ENCODE measurements around the gene PTH2.
"Not testable (repeated sequence)": the region's sequence is repeated elsewhere in the genome, so short reads cannot be mapped to it uniquely, and the experiment has no call there.

The PTH2 gene

DNA sequence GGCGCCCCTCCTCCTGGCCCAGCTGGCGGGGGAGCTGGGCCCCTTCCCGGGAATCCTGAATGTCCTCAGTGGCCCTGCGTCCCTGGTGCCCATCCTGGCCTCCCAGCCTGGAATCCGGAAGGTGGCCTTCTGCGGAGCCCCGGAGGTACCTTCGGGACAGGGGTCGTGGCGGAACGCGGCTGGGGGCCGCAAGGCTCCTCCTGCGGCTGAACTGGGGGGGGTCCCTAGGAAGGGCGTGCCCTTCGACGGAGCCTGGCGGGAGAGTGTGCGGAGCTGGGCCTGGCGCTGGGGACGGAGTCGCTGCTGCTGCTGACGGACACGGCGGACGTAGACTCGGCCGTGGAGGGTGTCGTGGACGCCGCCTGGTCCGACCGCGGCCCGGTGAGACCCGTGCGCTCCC, 38.4 kb upstream of the PTH2 start:
- Histone ChIP-seq H3K36me3 (ENCODE audit: control insufficient read depth, insufficient read depth, low read length) (peaks cover 39% of the 10 kb centered on the region), H3K27me3 (replicated peaks; ENCODE audit: control insufficient read depth, insufficient read depth, low read length, poor library complexity, severe bottlenecking) (no peaks in the 10 kb centered on the region), H3K9me3 (ENCODE audit: control insufficient read depth, low read length) (no peaks in the 10 kb centered on the region), H3K27ac (ENCODE audit: insufficient read depth, low read length, poor library complexity, severe bottlenecking) (no peak overlapping the region), H3K4me3 (ENCODE audit: insufficient read depth, low read depth, low read length, poor library complexity, severe bottlenecking) (no peak overlapping the region), H3K4me1 (ENCODE audit: control insufficient read depth, insufficient read depth, low read length, poor library complexity, severe bottlenecking) (peaks cover 8% of the 10 kb centered on the region)
- DNase-seq: no peak

DNA sequence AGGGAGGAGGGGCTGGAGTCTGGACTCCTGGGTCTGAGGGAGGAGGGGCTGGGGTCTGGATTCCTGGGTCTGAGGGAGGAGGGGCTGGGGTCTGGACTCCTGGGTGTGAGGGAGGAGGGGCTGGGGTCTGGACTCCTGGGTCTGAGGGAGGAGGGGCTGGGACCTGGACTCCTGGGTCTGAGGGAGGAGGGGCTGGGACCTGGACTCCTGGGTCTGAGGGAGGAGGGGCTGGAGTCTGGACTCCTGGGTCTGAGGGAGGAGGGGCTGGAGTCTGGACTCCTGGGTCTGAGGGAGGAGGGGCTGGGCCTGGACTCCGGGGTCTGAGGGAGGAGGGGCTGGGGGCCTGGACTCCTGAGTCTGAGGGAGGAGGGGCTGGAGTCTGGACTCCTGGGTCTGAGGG, 37.9 kb upstream of the PTH2 start:
- H3K4me1 ChIP-seq (ENCODE audit: control insufficient read depth, insufficient read depth, low read length, poor library complexity, severe bottlenecking); DNase-seq; H3K4me3 ChIP-seq (ENCODE audit: insufficient read depth, low read depth, low read length, poor library complexity, severe bottlenecking); H3K9me3 ChIP-seq (ENCODE audit: control insufficient read depth, low read length); H3K27me3 ChIP-seq (replicated peaks; ENCODE audit: control insufficient read depth, insufficient read depth, low read length, poor library complexity, severe bottlenecking); H3K27ac ChIP-seq (ENCODE audit: insufficient read depth, low read length, poor library complexity, severe bottlenecking): not testable (repeated sequence)
- peaks cover 36% of the 10 kb centered on the region for H3K36me3 ChIP-seq (ENCODE audit: control insufficient read depth, insufficient read depth, low read length)

DNA sequence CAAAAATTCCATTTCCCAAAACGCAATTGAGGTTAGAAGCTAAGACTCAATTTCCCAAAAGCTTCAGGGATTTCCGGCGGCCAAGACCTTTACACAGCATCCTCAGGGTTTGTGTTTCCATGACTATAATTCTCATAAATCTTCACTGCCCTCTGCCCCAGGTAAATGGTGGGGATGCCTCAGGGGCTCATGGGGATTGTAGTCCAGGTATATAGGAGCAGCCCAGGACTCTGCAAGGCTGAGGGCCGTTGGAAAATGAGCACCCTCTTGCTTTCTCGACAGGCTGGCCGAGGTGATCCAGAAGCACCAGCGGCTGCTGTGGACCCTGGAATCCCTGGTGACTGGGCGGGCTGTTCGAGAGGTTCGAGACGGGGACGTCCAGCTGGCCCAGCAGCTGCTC, 36.1 kb upstream of the PTH2 start:
- Histone ChIP-seq H3K27me3 (replicated peaks; ENCODE audit: control insufficient read depth, insufficient read depth, low read length, poor library complexity, severe bottlenecking) (no peaks in the 10 kb centered on the region), H3K27ac (ENCODE audit: insufficient read depth, low read length, poor library complexity, severe bottlenecking) (no peak overlapping the region), H3K36me3 (ENCODE audit: control insufficient read depth, insufficient read depth, low read length) (peaks cover 20% of the 10 kb centered on the region), H3K4me3 (ENCODE audit: insufficient read depth, low read depth, low read length, poor library complexity, severe bottlenecking) (no peak overlapping the region), H3K4me1 (ENCODE audit: control insufficient read depth, insufficient read depth, low read length, poor library complexity, severe bottlenecking) (peaks cover 7% of the 10 kb centered on the region), H3K9me3 (ENCODE audit: control insufficient read depth, low read length) (no peaks in the 10 kb centered on the region)
- no peak for DNase-seq

DNA sequence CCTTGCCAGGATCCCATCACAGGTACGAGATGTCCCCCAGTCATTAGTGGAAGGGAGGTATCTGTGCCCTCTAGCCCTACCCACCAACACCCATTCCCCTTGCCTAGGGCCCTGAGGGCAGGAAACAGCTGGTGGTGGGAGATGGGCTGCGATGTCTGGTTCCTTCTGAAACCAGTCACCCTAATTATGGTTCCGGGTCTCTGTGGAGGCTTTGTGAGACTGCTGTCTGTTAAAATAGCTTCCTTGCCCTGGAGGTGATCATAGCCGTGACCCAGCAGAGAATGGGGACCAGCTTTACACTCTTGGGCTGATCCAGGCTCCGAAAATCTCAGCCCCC, 35.3 kb upstream of the PTH2 start:
- Histone ChIP-seq H3K4me1 (ENCODE audit: control insufficient read depth, insufficient read depth, low read length, poor library complexity, severe bottlenecking) (peaks cover 15% of the 10 kb centered on the region), H3K36me3 (ENCODE audit: control insufficient read depth, insufficient read depth, low read length) (peaks cover 13% of the 10 kb centered on the region), H3K9me3 (ENCODE audit: control insufficient read depth, low read length) (no peaks in the 10 kb centered on the region), H3K4me3 (ENCODE audit: insufficient read depth, low read depth, low read length, poor library complexity, severe bottlenecking) (no peak overlapping the region), H3K27ac (ENCODE audit: insufficient read depth, low read length, poor library complexity, severe bottlenecking) (peak overlapping the region; percentile 56), H3K27me3 (replicated peaks; ENCODE audit: control insufficient read depth, insufficient read depth, low read length, poor library complexity, severe bottlenecking) (no peaks in the 10 kb centered on the region)
- no peak for DNase-seq

DNA sequence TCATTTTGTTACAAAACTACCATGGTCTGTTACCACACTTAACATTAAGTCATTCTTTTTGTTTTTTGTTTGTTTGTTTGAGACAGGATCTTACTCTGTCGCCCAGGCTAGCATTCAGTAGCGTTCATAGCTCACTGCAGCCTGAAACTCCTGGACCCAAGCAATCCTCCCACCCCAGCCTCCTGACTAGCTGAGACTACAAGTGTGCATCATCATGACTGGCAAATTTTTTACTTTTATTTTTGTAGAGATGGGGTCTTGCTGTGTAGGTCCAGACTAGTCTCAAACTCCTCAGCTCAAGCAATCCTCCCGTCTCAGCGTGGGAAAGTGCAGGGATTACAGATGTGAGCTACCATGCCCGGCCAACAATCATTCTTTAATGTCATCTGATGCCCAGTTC, 33.1 kb upstream of the PTH2 start:
- Histone ChIP-seq H3K4me1 (ENCODE audit: control insufficient read depth, insufficient read depth, low read length, poor library complexity, severe bottlenecking) (peaks cover 16% of the 10 kb centered on the region), H3K36me3 (ENCODE audit: control insufficient read depth, insufficient read depth, low read length) (peaks cover 13% of the 10 kb centered on the region), H3K9me3 (ENCODE audit: control insufficient read depth, low read length) (no peaks in the 10 kb centered on the region), H3K27ac (ENCODE audit: insufficient read depth, low read length, poor library complexity, severe bottlenecking) (no peak overlapping the region), H3K4me3 (ENCODE audit: insufficient read depth, low read depth, low read length, poor library complexity, severe bottlenecking) (no peak overlapping the region), H3K27me3 (replicated peaks; ENCODE audit: control insufficient read depth, insufficient read depth, low read length, poor library complexity, severe bottlenecking) (no peaks in the 10 kb centered on the region)
- no peak for DNase-seq

DNA sequence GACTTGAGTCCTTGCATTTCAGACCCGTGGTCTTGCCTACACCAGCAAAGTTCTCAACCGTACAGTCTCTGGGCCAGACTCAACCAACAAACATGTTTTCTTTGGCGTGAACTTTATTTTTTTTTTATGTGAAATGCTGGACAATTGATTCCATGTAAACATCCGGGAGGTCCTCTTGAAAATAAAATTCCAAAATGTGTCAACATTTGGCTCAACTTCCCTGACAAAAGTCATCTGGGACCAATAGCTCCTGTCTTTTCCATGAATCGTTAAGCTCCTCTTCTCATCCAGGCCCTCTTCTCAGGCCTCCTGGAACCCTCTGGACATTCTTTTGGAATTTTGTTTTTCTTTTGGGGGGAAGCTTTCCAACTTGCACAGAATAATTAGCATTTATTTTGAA, 32.5 kb upstream of the PTH2 start:
- H3K27ac ChIP-seq (ENCODE audit: insufficient read depth, low read length, poor library complexity, severe bottlenecking): no peak overlapping the region
- no peak for DNase-seq

DNA sequence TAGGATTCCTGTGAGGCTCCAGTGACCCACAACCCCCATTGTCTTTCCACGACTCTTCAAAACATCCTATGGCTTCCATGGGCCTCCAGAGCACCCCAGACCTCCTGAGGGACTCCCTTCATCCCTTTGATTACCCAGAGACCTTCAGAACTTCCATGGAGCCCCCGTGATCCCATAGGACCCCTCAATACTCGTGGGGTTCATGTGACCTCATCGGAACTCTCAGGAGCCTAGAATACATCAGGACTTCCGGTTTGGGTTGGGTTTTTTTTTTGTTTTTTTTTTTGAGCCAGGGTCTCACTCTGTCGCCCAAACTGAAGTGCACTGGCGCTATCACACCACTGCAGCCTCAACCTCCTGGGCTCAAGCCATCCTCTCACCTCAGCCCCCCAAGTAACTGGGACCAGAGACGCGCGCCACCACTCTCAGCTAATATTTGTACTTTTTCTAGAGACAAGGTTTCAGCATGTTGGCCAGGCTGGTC, 30.6 kb upstream of the PTH2 start:
- Histone ChIP-seq H3K4me1 (ENCODE audit: control insufficient read depth, insufficient read depth, low read length, poor library complexity, severe bottlenecking) (peaks cover 23% of the 10 kb centered on the region), H3K4me3 (ENCODE audit: insufficient read depth, low read depth, low read length, poor library complexity, severe bottlenecking) (peak overlapping the region; percentile 60), H3K27ac (ENCODE audit: insufficient read depth, low read length, poor library complexity, severe bottlenecking) (peak overlapping the region; percentile 96)

More for the DNA sequence above, 32.5 kb upstream of the PTH2 start:
- Histone ChIP-seq H3K9me3 (ENCODE audit: control insufficient read depth, low read length) (no peaks in the 10 kb centered on the region), H3K4me3 (ENCODE audit: insufficient read depth, low read depth, low read length, poor library complexity, severe bottlenecking) (no peak overlapping the region), H3K4me1 (ENCODE audit: control insufficient read depth, insufficient read depth, low read length, poor library complexity, severe bottlenecking) (peaks cover 17% of the 10 kb centered on the region), H3K36me3 (ENCODE audit: control insufficient read depth, insufficient read depth, low read length) (peaks cover 13% of the 10 kb centered on the region), H3K27me3 (replicated peaks; ENCODE audit: control insufficient read depth, insufficient read depth, low read length, poor library complexity, severe bottlenecking) (no peaks in the 10 kb centered on the region)

GRCh38 chr19:49453013-49453756, 29.9 kb upstream of the PTH2 start, which contains the start of gene ALDH16A1:
Gene ALDH16A1 (plus strand): TSS chr19:49453225. CDS start chr19:49453332, 107 bp downstream.
- H3K9me3 ChIP-seq (ENCODE audit: control insufficient read depth, low read length): no peaks in the 10 kb centered on the region
- peak within 1 kb of the TSS; percentile 96 for H3K27ac ChIP-seq (ENCODE audit: insufficient read depth, low read length, poor library complexity, severe bottlenecking)
- peaks cover 5% of the 10 kb centered on the region for H3K36me3 ChIP-seq (ENCODE audit: control insufficient read depth, insufficient read depth, low read length)
- peak; percentile 95 to 98 (median 96) for DNase-seq
- H3K27me3 ChIP-seq (replicated peaks; ENCODE audit: control insufficient read depth, insufficient read depth, low read length, poor library complexity, severe bottlenecking): no peaks in the 10 kb centered on the region
- peak within 1 kb of the TSS; percentile 60 for H3K4me3 ChIP-seq (ENCODE audit: insufficient read depth, low read depth, low read length, poor library complexity, severe bottlenecking)
- peaks cover 19% of the 10 kb centered on the region for H3K4me1 ChIP-seq (ENCODE audit: control insufficient read depth, insufficient read depth, low read length, poor library complexity, severe bottlenecking)

More for the DNA sequence above, 30.6 kb upstream of the PTH2 start:
- no peaks in the 10 kb centered on the region for H3K9me3 ChIP-seq (ENCODE audit: control insufficient read depth, low read length)
- H3K36me3 ChIP-seq (ENCODE audit: control insufficient read depth, insufficient read depth, low read length): peaks cover 5% of the 10 kb centered on the region
- H3K27me3 ChIP-seq (replicated peaks; ENCODE audit: control insufficient read depth, insufficient read depth, low read length, poor library complexity, severe bottlenecking): no peaks in the 10 kb centered on the region
- DNase-seq: no peak

DNA sequence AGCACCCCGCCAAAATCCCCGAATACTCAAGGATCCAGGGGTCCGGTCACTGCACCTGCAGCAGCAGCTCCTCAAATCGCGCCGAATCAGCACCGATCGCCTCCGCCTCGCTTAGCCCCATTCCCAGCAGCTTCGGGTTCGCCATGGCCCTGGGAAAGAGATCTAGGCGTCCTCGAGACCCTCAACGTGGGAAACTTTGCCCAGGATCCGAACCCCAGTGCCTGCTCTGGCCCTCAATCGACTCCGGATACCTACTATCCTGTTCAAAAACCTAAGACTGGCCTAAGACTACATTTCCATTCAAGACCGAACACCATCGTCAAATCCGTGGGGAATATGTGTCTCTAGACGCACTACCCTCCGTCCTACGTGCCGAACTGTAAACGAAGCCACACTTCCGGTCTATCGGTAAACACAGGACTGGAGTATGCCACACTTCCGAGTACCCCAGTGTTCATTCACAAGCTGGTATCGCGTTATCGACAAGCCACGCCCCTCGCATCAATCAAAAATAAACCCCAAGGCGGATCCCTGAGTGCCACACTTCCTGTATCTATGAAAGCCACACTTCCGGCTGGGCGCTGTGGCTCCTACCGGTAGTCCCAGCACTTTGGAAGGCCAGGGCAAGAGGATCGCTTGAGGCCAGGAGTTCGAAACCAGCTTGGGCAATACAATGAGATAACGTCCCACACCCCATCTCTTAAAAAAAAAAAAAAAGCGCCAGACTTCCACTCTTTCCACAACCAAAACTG, 28.4 kb upstream of the PTH2 start, which contains the start of gene PIH1D1:
Gene PIH1D1 (minus strand): TSS at position 385 of the 752 bp plus-strand sequence. CDS start 240 bp downstream, at position 145.
- Histone ChIP-seq H3K27me3 (replicated peaks; ENCODE audit: control insufficient read depth, insufficient read depth, low read length, poor library complexity, severe bottlenecking) (no peaks in the 10 kb centered on the region), H3K4me1 (ENCODE audit: control insufficient read depth, insufficient read depth, low read length, poor library complexity, severe bottlenecking) (peaks cover 18% of the 10 kb centered on the region), H3K36me3 (ENCODE audit: control insufficient read depth, insufficient read depth, low read length) (peaks cover 15% of the 10 kb centered on the region), H3K9me3 (ENCODE audit: control insufficient read depth, low read length) (no peaks in the 10 kb centered on the region), H3K4me3 (ENCODE audit: insufficient read depth, low read depth, low read length, poor library complexity, severe bottlenecking) (peak within 1 kb of the TSS; percentile 73), H3K27ac (ENCODE audit: insufficient read depth, low read length, poor library complexity, severe bottlenecking) (peak within 1 kb of the TSS; percentile 96)
- peak; percentile 88 to 93 (median 88) for DNase-seq

GRCh38 chr19:49450405-49450804, 27.2 kb upstream of the PTH2 start:
- H3K4me1 ChIP-seq (ENCODE audit: control insufficient read depth, insufficient read depth, low read length, poor library complexity, severe bottlenecking): peaks cover 18% of the 10 kb centered on the region
- no peak for DNase-seq
- no peaks in the 10 kb centered on the region for H3K9me3 ChIP-seq (ENCODE audit: control insufficient read depth, low read length)
- H3K4me3 ChIP-seq (ENCODE audit: insufficient read depth, low read depth, low read length, poor library complexity, severe bottlenecking): no peak overlapping the region
- H3K27ac ChIP-seq (ENCODE audit: insufficient read depth, low read length, poor library complexity, severe bottlenecking): peak overlapping the region; percentile 29
- H3K36me3 ChIP-seq (ENCODE audit: control insufficient read depth, insufficient read depth, low read length): peaks cover 15% of the 10 kb centered on the region
- H3K27me3 ChIP-seq (replicated peaks; ENCODE audit: control insufficient read depth, insufficient read depth, low read length, poor library complexity, severe bottlenecking): no peaks in the 10 kb centered on the region
